Muscle layer of duodenum (tissue), 2 donors: Measurements from ENCODE around the gene MBNL2.

ENCODE experiments used
- H3K27ac ChIP-seq: one replicate; pipeline ENCODE4 v1.7.0; 2013; ENCODE audit warnings: mild to moderate bottlenecking, low read length
- H3K27me3 ChIP-seq: one replicate; pipeline ENCODE4 v1.7.0; 2013; ENCODE audit warnings: low read depth, mild to moderate bottlenecking, control low read depth, low read length
- H3K36me3 ChIP-seq, 2 donors: one replicate each; pipeline ENCODE4 v1.7.0; 2013; ENCODE audit warnings: low read length in 2 of 2, control low read depth in 1 of 2, mild to moderate bottlenecking in 1 of 2; ENCODE audit not compliant: insufficient read depth in 2 of 2, control insufficient read depth in 1 of 2
- H3K4me1 ChIP-seq, 2 donors: one replicate each; pipeline ENCODE4 v1.7.0; 2013; ENCODE audit warnings: low read length in 2 of 2, mild to moderate bottlenecking in 2 of 2, control low read depth in 1 of 2, moderate library complexity in 1 of 2; ENCODE audit not compliant: insufficient read depth in 2 of 2, control insufficient read depth in 1 of 2
- H3K4me3 ChIP-seq, 2 donors: one replicate each; pipeline ENCODE4 v1.7.0; 2013; ENCODE audit warnings: low read length in 2 of 2, low read depth in 1 of 2, mild to moderate bottlenecking in 1 of 2
- H3K9me3 ChIP-seq, 2 donors: one replicate each; pipeline ENCODE4 v1.7.0; 2013; ENCODE audit warnings: low read length in 2 of 2, control low read depth in 1 of 2, mild to moderate bottlenecking in 1 of 2; ENCODE audit not compliant: control insufficient read depth in 1 of 2
- donor health status: healthy.

MBNL2 gene

DNA sequence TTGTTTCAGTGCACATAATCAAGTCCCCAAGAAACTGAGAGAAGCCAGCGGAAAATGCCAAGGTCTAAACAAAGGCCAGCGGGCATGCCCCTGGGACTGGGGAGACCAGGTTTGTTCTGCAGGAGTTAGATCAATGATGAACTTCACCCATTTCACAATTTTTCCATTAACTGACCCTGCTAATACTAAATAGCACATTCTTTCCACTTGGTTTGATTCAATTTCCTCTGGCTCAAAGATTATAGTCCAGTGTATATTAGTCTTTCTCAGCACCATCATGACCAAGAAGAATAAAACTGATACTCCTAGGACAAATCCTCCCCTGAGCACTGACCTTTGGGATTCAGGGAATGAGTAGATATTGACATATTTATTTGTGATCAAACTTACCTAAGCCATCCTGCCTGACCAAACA, 66.4 kb downstream of the MBNL2 start:
- Histone ChIP-seq H3K27ac (no peak overlapping the region), H3K4me1 (peaks cover 0 to 11% of the 10 kb centered on the region in 2 donors), H3K9me3 (no peaks in the 10 kb centered on the region), H3K36me3 (no peaks in the 10 kb centered on the region), H3K27me3 (no peaks in the 10 kb centered on the region), H3K4me3 (no peak overlapping the region)

DNA sequence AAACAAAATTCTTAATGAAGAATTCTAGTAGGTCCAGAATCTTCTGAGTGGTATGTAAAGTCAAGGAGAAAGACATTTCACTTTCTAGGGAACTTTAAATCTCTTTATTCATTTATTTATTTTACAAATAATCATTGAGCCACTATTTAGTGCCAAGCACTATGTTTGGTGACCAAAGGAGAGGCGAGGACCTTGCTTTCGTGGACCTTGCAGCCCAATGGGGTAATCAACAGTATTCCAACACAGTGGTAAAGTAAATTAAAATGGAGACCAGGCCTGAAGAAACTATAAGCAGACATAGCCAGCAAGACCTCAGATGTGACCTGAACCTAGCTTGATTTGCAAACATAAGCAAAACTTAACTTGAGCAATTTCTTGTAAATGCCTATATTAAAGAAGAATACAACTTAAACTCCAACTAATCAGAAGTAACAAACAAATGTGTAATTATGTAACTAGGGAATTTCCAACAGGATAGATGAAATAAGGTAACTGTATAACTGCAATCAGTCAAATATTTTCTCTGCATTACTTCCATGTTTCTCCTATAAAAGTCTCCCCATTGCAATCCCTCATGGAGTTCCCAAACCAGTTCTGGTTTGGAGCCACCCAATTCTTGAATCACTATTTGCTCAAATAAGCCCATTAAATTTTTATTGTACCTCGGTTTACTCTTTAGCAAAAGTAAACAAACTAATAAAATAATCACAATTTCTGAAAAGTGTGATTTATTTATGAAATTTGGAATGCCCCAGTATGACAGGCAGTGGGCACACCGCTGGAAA, 67.6 kb downstream of the MBNL2 start:
- H3K4me1 ChIP-seq = peaks cover 7 to 11% of the 10 kb centered on the region in 2 donors
- no peaks in the 10 kb centered on the region for H3K36me3 ChIP-seq
- no peak overlapping the region for H3K4me3 ChIP-seq
- no peak overlapping the region for H3K27ac ChIP-seq
- no peaks in the 10 kb centered on the region for H3K27me3 ChIP-seq
- no peaks in the 10 kb centered on the region for H3K9me3 ChIP-seq

DNA sequence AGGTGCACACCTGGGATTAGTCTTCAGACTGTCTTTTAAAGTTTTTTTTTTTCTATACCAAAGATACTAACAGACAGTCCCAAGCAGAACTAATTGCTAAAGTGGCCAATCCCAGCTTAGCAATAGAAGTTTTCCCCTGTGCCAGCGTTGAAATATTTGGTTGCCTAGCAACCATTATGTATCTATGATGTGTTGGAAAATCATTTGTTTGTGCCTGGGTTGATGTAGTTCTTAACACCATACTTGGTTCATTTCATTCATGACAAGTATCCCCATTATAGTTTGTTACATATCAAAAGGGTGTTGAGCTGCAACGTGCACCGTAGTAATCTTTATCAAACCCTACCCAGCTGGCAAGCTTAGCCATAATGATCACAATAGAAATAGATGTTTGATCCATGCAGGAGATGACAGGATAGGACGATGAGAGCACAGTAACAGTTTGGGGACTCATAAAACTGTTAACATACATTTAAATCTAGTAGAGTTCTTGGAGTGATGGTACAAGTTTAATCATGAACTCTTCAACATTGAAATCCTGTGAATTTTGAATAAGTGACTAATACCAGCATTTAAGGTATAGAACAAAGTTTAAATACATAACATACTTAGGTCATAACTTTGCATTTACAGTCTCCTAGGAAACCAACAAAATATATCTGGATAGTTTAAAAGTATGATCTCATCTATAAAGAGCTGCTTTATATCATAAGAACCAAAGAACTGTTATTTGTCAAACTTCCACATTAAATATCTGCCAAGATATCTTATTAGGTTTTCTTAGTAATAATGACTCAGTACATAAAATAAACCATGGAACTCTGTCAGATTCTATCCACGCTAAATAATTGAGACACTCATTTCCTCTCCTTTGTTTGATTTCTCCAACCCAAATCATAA, 73.4 kb downstream of the MBNL2 start:
- Histone ChIP-seq H3K4me1 (peaks cover 17 to 18% of the 10 kb centered on the region in 2 donors), H3K27ac (peak overlapping the region; percentile 74), H3K9me3 (no peaks in the 10 kb centered on the region), H3K27me3 (no peaks in the 10 kb centered on the region), H3K36me3 (no peaks in the 10 kb centered on the region), H3K4me3 (no peak overlapping the region)

DNA sequence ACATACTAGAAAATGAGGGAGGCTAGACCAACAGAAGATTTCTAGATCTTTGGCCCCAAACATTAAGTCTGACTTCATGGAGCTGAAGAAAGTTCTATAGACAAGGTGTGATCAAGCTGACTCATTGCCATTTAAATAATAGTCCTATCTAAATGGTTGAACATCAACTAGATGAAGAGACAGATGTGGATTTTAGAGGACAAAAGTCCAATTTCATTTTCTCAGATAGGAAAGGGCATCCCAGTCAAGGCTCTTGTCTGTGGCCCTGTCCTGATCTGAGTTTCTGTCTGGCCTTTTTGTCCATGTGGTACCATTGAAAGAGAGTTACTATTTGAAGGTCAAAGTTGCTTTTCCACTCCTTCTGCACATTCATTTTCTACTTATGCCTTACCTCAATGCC, 74.6 kb downstream of the MBNL2 start:
- H3K9me3 ChIP-seq = no peaks in the 10 kb centered on the region
- peaks cover 17 to 18% of the 10 kb centered on the region in 2 donors for H3K4me1 ChIP-seq
- H3K27me3 ChIP-seq = no peaks in the 10 kb centered on the region
- no peak overlapping the region for H3K27ac ChIP-seq
- no peak overlapping the region for H3K4me3 ChIP-seq
- no peaks in the 10 kb centered on the region for H3K36me3 ChIP-seq

DNA sequence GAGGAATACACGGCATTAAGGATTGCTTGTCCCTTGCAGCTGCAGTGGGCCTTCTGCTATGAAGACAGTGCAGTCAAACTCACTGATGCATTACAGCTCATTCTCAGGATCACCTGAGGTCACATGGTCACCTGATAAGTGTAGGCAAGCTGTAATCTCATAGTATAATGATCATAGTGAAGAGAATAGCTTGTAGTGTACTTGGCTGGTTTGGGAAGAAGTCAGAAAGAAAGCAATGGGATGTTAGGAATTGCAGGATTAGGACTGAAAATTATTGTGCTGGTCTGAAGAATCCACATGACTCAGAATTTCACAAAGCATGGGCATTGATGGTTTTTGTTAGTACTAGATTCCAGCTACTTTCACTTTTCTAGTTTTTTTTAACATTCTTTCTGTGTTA, 76.7 kb downstream of the MBNL2 start:
- Histone ChIP-seq H3K9me3 (no peaks in the 10 kb centered on the region), H3K36me3 (no peaks in the 10 kb centered on the region), H3K4me3 (no peak overlapping the region), H3K27ac (no peak overlapping the region), H3K27me3 (no peaks in the 10 kb centered on the region), H3K4me1 (peaks cover 13 to 17% of the 10 kb centered on the region in 2 donors)

DNA sequence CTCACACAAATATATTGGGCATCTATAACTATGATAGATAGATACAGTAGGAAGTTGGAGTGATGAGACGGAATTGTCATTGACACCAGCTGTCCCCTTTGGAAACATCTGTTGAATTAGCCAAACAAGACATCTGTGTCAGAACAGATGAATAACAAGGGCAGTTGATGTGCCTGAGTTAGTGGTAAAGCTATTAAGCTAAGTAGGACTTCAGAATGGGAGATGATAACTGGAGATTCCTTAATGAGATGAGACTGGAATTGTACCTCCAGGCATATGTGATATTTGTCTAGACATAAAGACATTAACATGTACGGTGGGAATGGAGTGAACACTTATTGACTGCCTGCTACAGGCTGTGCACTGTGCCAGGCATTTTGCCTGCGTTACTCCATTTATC, 78.7 kb downstream of the MBNL2 start:
- Histone ChIP-seq H3K27me3 (no peaks in the 10 kb centered on the region), H3K9me3 (no peaks in the 10 kb centered on the region), H3K4me3 (no peak overlapping the region), H3K4me1 (peaks cover 0 to 13% of the 10 kb centered on the region in 2 donors), H3K36me3 (no peaks in the 10 kb centered on the region), H3K27ac (no peak overlapping the region)

DNA sequence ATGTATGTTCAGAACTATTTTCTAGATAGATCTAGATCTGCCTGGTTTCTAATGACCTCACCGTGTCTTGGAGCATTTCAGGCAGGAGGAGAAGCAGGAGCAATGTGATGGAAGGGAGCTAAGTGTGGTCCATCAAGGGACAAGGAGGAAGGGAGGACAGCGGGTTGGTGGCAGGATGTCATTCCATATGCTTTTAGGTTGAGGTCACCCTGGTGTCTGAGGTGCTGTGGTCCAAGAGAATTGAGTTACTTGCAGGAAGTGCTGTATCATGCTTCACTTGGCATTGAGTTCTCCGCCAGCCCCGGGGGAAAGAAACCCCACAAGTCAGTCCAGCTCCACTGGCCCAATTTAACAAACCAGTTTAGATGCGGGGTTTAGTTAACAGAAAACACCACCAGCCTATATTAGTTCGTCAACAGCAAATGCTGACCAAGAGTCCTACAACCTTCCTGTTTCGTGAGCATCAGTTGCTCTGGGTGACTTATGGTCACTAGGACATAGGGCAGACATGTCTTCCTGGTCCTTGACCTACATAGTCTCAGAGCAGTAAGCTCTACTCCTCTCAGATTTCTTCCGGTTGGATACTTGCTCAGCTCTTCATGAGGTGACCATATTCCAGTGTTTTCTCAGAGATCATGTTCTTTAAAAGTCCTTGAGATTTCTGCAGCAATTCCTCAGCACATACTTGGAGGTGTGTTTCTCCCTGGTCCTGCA, 79.4 kb downstream of the MBNL2 start:
- Histone ChIP-seq H3K4me3 (no peak overlapping the region), H3K9me3 (no peaks in the 10 kb centered on the region), H3K27ac (no peak overlapping the region), H3K36me3 (no peaks in the 10 kb centered on the region), H3K4me1 (peaks cover 0 to 16% of the 10 kb centered on the region in 2 donors), H3K27me3 (no peaks in the 10 kb centered on the region)

DNA sequence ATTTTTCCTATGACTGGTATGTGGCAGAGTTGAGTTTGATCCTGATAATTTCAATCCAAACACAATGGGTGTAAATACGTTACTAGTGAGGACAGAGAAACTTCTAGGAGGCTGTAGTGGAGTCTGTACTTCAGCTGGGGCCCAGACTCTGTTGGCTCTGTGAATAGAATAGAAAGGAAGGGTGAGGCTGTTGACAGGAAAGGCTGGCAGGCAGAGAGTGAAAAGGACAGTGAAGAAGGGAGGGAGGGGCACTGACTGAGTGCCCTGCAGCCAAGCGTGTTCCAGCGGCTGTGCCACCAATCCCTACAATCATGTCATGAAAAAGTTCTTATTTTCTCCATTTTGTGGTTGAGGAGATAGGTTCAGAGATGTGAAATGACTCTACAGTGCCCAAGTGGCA, 80.5 kb downstream of the MBNL2 start:
- H3K27me3 ChIP-seq = no peaks in the 10 kb centered on the region
- no peaks in the 10 kb centered on the region for H3K9me3 ChIP-seq
- no peak overlapping the region for H3K27ac ChIP-seq
- H3K4me1 ChIP-seq = peaks cover under 1 to 22% of the 10 kb centered on the region in 2 donors
- no peak overlapping the region for H3K4me3 ChIP-seq
- no peaks in the 10 kb centered on the region for H3K36me3 ChIP-seq

DNA sequence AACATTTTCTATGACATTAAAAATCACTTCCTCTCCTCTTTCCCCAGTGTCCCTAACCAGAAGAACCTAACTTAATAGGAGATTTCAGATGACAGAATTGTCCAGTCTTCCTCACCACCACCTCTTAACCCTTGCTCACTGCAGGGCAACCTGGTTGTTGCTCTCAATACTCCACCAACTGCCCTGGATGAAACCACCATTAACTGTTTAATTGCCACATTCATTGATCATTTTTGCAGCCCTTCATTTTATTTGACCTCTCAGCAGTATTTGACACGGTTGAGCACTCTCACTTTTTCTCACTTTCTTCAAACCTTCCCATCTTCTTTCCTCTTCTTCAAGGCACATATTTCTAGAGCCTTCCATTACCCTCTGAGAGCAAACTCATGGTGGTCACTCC, 84.0 kb downstream of the MBNL2 start:
- H3K4me1 ChIP-seq = peaks cover 10 to 29% of the 10 kb centered on the region in 2 donors
- H3K4me3 ChIP-seq = no peak overlapping the region
- H3K9me3 ChIP-seq = no peaks in the 10 kb centered on the region
- no peak overlapping the region for H3K27ac ChIP-seq
- no peaks in the 10 kb centered on the region for H3K27me3 ChIP-seq
- H3K36me3 ChIP-seq = no peaks in the 10 kb centered on the region

DNA sequence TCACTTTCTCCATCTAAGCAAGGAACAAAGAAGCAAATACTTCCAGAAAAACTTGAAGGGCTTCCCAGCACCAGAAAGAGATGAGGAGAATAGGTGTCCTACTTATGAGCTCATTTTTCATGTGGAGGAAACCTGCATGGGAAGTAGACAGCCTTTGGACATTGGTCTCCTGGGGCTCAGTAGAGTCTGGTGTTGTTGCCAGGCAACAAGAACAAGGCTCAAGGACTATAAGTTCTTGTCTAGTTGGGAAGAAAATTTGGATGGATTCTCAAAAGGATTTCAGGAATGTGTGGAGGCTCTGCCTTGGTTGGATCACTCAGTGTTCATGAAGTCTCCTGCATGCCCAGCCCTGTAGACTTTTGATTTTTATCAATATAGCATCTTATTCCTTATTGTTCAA, 84.5 kb downstream of the MBNL2 start:
- H3K27ac ChIP-seq = no peak overlapping the region

More for the DNA sequence above, 84.5 kb downstream of the MBNL2 start:
- Histone ChIP-seq H3K4me1 (peaks cover 10 to 30% of the 10 kb centered on the region in 2 donors), H3K4me3 (no peak overlapping the region), H3K27me3 (no peaks in the 10 kb centered on the region), H3K9me3 (no peaks in the 10 kb centered on the region), H3K36me3 (no peaks in the 10 kb centered on the region)
